Activated B cell treated with CpG ODN at 0.5 μM for 24 hours (primary cell): ENCODE results near the gene COLEC12. TPM values are rescaled to one million over a fixed set of nuclear protein-coding genes. Genes with fewer than 3 reads are reported as not detected.
"Not testable (repeated sequence)": the region's sequence is repeated elsewhere in the genome, so short reads cannot be mapped to it uniquely, and the experiment has no call there.

Experiments used
- ATAC-seq: fragments of 200-7000 bp; cut with Tn5 transposase; one replicate; pipeline ENCODE4 v1.10.0; 2021; ENCODE audit warnings: low read depth, mild to moderate bottlenecking, moderate library complexity
- CTCF ChIA-PET: fragments of 350-600 bp; sonication (Branson Sonifier 250); formaldehyde crosslinking; loops from one replicate; lab custom pipeline; 2021; ENCODE audit warnings: antibody characterized with exemption; lab: Charles Lee
- POLR2A ChIA-PET: fragments of 350-600 bp; sonication (Branson Sonifier 250); formaldehyde crosslinking; loops from one replicate; lab custom pipeline; 2021; ENCODE audit warnings: antibody characterized with exemption; lab: Charles Lee
- DNase-seq: peaks from one replicate; pipeline ENCODE4 v3.0.0; 2022
- H3K27ac Mint-ChIP-seq: one replicate; pipeline ENCODE4 v1.8.0; 2020; ENCODE audit warnings: mixed read lengths
- H3K27me3 Mint-ChIP-seq: one replicate; pipeline ENCODE4 v1.8.0; 2021; ENCODE audit warnings: mixed read lengths
- H3K36me3 Mint-ChIP-seq: one replicate; pipeline ENCODE4 v1.8.0; 2021; ENCODE audit warnings: low read depth, mixed read lengths
- H3K4me1 Mint-ChIP-seq: one replicate; pipeline ENCODE4 v1.8.0; 2021; ENCODE audit warnings: mixed read lengths
- H3K4me3 Mint-ChIP-seq: one replicate; pipeline ENCODE4 v1.8.0; 2020; ENCODE audit warnings: mild to moderate bottlenecking, mixed read lengths
- H3K9me3 Mint-ChIP-seq: one replicate; pipeline ENCODE4 v1.8.0; 2020; ENCODE audit warnings: mixed read lengths
- intact Hi-C: fragments of 100-400 bp; cut with micrococcal nuclease; formaldehyde crosslinking; loops from one replicate; pipeline ENCODE4 v1.15.1; 2024
- total RNA-seq: library from RNA; stranded (reverse); gene quantifications from 2 replicates; pipeline ENCODE4 v1.2.3, GENCODE V29; 2022
- TF ChIP-seq, protein P1 (sequence below): fragments of 200-600 bp; IDR thresholded peaks from one replicate; pipeline ENCODE4 v1.8.0; 2022; ENCODE audit warnings: antibody characterized with exemption, mild to moderate bottlenecking

Gene COLEC12
- total RNA-seq, 1 donor from 2014 or later, result not detected

DNA sequence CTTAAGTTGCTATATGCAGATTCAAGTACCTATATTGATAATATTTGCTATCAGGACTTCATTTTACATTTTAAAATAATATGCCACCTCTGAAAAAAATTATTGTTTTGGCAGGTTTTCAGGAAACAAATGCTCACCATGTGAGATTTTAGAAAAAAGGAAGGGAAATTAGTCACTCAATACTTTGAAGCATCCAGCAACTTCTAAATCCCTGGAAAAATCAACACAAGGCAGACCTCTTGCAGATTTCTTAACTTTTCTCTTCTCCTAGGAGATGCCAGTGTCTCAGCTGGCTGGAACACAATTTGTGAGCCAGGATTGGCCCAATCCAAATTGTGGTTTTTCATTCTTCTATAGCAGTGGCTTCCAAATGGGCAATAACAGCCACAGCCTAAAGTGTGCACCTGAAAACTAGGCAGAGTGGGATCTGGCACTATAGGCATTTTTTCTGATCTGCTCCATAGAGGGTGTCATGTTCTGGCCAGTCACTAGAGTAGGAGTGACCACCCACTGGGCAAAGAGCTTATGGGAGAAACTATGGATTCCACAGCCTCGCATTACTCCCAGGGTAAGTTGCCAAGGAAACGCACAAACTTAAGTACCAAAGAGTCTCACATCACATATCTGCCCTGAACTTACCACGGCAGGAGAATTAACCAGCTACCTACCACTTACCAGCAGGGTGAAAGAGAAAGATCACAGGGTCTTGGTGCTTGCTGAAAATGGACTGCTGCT, 204.6 kb downstream of the COLEC12 start:
- Mint-ChIP-seq H3K36me3 (no peaks in the 10 kb centered on the region), H3K27me3 (peaks cover 3% of the 10 kb centered on the region), H3K27ac (no peak overlapping the region), H3K4me1 (no peaks in the 10 kb centered on the region), H3K4me3 (no peak overlapping the region), H3K9me3 (no peaks in the 10 kb centered on the region)
- no peak for DNase-seq
- intact Hi-C loops, result no loop called here
- TF ChIP-seq, protein P1, sequence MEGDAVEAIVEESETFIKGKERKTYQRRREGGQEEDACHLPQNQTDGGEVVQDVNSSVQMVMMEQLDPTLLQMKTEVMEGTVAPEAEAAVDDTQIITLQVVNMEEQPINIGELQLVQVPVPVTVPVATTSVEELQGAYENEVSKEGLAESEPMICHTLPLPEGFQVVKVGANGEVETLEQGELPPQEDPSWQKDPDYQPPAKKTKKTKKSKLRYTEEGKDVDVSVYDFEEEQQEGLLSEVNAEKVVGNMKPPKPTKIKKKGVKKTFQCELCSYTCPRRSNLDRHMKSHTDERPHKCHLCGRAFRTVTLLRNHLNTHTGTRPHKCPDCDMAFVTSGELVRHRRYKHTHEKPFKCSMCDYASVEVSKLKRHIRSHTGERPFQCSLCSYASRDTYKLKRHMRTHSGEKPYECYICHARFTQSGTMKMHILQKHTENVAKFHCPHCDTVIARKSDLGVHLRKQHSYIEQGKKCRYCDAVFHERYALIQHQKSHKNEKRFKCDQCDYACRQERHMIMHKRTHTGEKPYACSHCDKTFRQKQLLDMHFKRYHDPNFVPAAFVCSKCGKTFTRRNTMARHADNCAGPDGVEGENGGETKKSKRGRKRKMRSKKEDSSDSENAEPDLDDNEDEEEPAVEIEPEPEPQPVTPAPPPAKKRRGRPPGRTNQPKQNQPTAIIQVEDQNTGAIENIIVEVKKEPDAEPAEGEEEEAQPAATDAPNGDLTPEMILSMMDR, result no peak
- ATAC-seq, result no peak
- ChIA-PET POLR2A (no interaction called here), CTCF (no interaction called here)

DNA sequence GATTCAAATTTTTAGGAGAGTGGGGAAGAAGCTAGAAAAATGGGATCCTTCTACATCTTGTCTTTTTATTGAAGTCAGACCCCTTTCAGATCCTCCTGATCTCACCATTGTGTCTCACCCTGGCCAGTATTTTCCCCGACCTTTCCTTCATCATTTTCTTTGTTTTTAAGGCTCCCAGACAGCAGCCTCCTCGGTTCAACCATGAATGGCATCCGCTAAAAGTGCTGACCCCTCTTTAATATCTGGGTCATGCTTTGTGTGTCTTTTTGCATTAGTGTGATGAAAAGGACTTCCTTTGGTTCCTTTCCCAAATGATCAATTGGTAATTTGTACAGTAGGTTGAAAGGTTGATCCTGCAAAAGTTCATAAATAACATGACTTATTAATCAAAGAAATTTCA, 205.9 kb downstream of the COLEC12 start:
- intact Hi-C loops, result no loop called here
- Mint-ChIP-seq H3K4me1 (no peaks in the 10 kb centered on the region), H3K27me3 (peaks cover 9% of the 10 kb centered on the region), H3K4me3 (no peak overlapping the region), H3K27ac (no peak overlapping the region), H3K9me3 (no peaks in the 10 kb centered on the region), H3K36me3 (no peaks in the 10 kb centered on the region)
- POLR2A ChIA-PET, result no interaction called here
- DNase-seq, result no peak
- TF ChIP-seq, protein P1, result no peak
- CTCF ChIA-PET, result no interaction called here
- ATAC-seq, result no peak

DNA sequence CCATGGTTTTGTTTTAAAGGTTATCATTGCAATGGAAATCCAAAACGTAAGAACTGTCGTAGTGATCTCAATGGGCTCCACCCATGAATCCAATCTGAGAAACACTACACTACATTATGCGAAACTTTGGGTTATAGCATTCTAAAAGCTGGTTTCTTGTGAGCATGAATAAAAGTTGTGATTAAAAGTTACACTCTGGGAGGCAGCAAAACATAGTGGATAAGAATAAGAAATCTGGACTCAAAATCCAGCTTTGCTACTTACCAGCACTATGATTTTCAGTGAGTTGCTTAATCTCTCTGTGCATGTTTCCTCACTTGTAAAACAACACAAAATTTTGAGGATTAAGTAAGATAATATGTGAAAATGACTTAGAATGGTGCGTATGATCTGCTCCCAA, 207.0 kb downstream of the COLEC12 start:
- peaks cover 9% of the 10 kb centered on the region for H3K27me3 Mint-ChIP-seq
- POLR2A ChIA-PET, result no interaction called here
- H3K4me3 Mint-ChIP-seq, result no peak overlapping the region
- DNase-seq, result no peak
- ATAC-seq, result no peak
- CTCF ChIA-PET, result no interaction called here
- TF ChIP-seq, protein P1, result no peak
- no peaks in the 10 kb centered on the region for H3K4me1 Mint-ChIP-seq
- H3K27ac Mint-ChIP-seq, result no peak overlapping the region
- H3K9me3 Mint-ChIP-seq, result no peaks in the 10 kb centered on the region
- intact Hi-C loops, result no loop called here
- no peaks in the 10 kb centered on the region for H3K36me3 Mint-ChIP-seq

DNA sequence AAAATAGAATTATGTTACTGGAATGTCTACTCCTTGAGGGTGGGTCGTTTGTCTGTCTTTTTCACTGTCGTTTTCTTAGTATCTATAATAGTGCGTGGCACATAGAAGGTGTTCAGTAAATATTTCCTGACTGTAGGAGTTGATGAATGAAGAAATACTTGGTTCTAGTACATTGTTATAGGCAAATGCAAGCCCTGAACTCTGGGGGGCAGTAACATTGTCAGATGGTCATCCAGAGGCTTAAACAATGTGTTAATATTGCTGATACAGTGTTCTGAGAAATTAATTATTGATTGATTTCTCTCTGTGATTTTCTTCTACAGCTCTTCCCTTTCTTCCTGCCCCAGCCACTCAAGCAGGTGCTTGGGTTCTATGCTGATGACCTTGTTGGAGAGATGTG, 208.2 kb downstream of the COLEC12 start:
- intact Hi-C loops, result no loop called here
- H3K36me3 Mint-ChIP-seq, result no peaks in the 10 kb centered on the region
- no peak overlapping the region for H3K4me3 Mint-ChIP-seq
- H3K9me3 Mint-ChIP-seq, result no peaks in the 10 kb centered on the region
- CTCF ChIA-PET, result no interaction called here
- H3K27me3 Mint-ChIP-seq, result peaks cover 9% of the 10 kb centered on the region
- H3K4me1 Mint-ChIP-seq, result no peaks in the 10 kb centered on the region
- ATAC-seq, result no peak
- TF ChIP-seq, protein P1, result no peak
- H3K27ac Mint-ChIP-seq, result no peak overlapping the region
- POLR2A ChIA-PET, result no interaction called here
- DNase-seq, result no peak

DNA sequence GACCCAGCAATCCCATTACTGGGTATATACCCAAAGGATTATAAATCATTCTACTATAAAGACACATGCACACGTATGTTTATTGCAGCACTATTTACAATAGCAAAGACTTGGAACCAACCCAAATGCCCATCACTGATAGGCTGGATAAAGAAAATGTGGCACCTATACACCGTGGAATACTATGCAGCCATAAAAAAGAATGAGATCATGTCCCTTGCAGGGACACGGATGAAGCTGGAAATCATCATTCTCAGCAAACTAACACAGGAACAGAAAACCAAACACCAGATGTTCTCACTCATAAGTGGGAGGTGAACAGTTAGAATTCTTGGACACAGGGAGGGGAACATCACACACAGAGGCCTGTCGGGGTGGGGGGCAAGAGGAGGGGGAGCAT, 210.5 kb downstream of the COLEC12 start:
- intact Hi-C loops, result not testable (repeated sequence)

DNA sequence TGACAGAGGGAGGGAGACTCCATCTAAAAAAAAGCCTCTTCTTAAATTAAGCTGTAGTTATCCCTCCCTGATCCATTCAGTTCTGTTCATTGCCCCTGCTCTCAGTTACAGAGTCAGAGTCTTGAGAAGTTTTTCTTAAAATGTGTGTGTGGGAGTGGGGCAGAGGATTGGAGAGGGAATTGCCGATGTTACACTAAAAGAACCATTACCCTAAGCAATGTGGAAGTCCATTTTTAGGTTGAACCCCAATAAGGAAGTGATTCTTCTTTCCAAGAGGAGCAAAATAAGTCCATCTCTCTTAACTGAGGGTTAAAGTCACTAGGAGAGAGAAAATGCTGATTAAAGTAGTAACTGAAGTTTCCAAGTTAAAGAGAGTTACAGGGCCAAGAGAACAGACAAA, 211.5 kb downstream of the COLEC12 start:
- no peak overlapping the region for H3K27ac Mint-ChIP-seq

More for the DNA sequence above, 210.5 kb downstream of the COLEC12 start:
- POLR2A ChIA-PET, ATAC-seq, H3K9me3 Mint-ChIP-seq, CTCF ChIA-PET, H3K4me3 Mint-ChIP-seq, H3K27ac Mint-ChIP-seq, DNase-seq, H3K27me3 Mint-ChIP-seq, H3K36me3 Mint-ChIP-seq, H3K4me1 Mint-ChIP-seq: not testable (repeated sequence)

More for the DNA sequence above, 211.5 kb downstream of the COLEC12 start:
- Mint-ChIP-seq H3K4me1 (no peaks in the 10 kb centered on the region), H3K36me3 (no peaks in the 10 kb centered on the region), H3K27me3 (peaks cover 9% of the 10 kb centered on the region), H3K4me3 (no peak overlapping the region), H3K9me3 (no peaks in the 10 kb centered on the region)
- CTCF ChIA-PET, result no interaction called here
- POLR2A ChIA-PET, result no interaction called here
- ATAC-seq, result no peak
- TF ChIP-seq, protein P1, result no peak
- intact Hi-C loops, result no loop called here
- no peak for DNase-seq
